Caco-2 (cell line): Measurements from ENCODE around the gene RALGPS2. TPM values are rescaled to one million over a fixed set of nuclear protein-coding genes. Genes with fewer than 3 reads are reported as not detected.

ENCODE experiments used
- BruUV-seq: library from RNA; stranded (reverse); fragments of 400-500 nt; replicated peaks from 2 replicates; lab custom pipeline; 2021; lab: Mats Ljungman, UMichigan
- CTCF ChIA-PET: fragments of 300-600 bp; sonication (Branson Sonifier 250); formaldehyde crosslinking; loops from one replicate; lab custom pipeline; 2022; ENCODE audit warnings: antibody characterized with exemption; lab: Charles Lee
- POLR2A ChIA-PET: fragments of 300-600 bp; sonication (Branson Sonifier 250); formaldehyde crosslinking; loops from one replicate; lab custom pipeline; 2022; ENCODE audit warnings: antibody characterized with exemption; lab: Charles Lee
- DNase-seq, 2 experiments: peaks; one replicate each; pipeline versions ENCODE4 v3.0.0 to v3.0.0-alpha.2; 2020 to 2022
- H3K27me3 ChIP-seq: replicated peaks from 2 replicates; pipeline ENCODE4 v1.6.0; 2011; ENCODE audit warnings: low read length; ENCODE audit not compliant: control insufficient read depth, insufficient read depth
- H3K36me3 ChIP-seq: 2 replicates; pipeline ENCODE4 v1.5.1; 2011; ENCODE audit warnings: low read length; ENCODE audit not compliant: control insufficient read depth, insufficient read depth
- H3K4me1 ChIP-seq: fragments of 250-450 bp; sonication (Bioruptor Pico); 2 replicates; pipeline ENCODE4 v1.5.1; 2020; ENCODE audit warnings: mild to moderate bottlenecking
- H3K4me3 ChIP-seq: 2 replicates; pipeline ENCODE4 v1.5.1; 2011; ENCODE audit warnings: low read depth, mild to moderate bottlenecking, control low read depth, low read length
- H3K9me3 ChIP-seq: fragments of 250-450 bp; sonication (Bioruptor Pico); 2 replicates; pipeline ENCODE4 v1.5.1; 2020; ENCODE audit warnings: mild to moderate bottlenecking, moderate library complexity
- H3K27ac Mint-ChIP-seq: one replicate; pipeline ENCODE4 v1.8.0; 2022; ENCODE audit warnings: mixed read lengths; ENCODE audit not compliant: unreplicated experiment
- H3K27me3 Mint-ChIP-seq: one replicate; pipeline ENCODE4 v1.8.0; 2022; ENCODE audit warnings: mixed read lengths; ENCODE audit not compliant: insufficient read depth, unreplicated experiment
- H3K36me3 Mint-ChIP-seq: one replicate; pipeline ENCODE4 v1.8.0; 2022; ENCODE audit warnings: mild to moderate bottlenecking, mixed read lengths; ENCODE audit not compliant: insufficient read depth, unreplicated experiment
- H3K4me1 Mint-ChIP-seq: one replicate; pipeline ENCODE4 v1.8.0; 2022; ENCODE audit warnings: low read depth, mixed read lengths; ENCODE audit not compliant: unreplicated experiment
- H3K4me3 Mint-ChIP-seq: one replicate; pipeline ENCODE4 v1.8.0; 2022; ENCODE audit warnings: mild to moderate bottlenecking, moderate library complexity, mixed read lengths; ENCODE audit not compliant: unreplicated experiment
- H3K9me3 Mint-ChIP-seq: one replicate; pipeline ENCODE4 v1.8.0; 2022; ENCODE audit warnings: mixed read lengths; ENCODE audit not compliant: unreplicated experiment
- intact Hi-C: fragments of 100-400 bp; cut with micrococcal nuclease; formaldehyde crosslinking; loops from one replicate; pipeline ENCODE4 v1.10.0; 2022; ENCODE audit not compliant: unreplicated experiment
- total RNA-seq: library from RNA; stranded (reverse); gene quantifications from 2 replicates; pipeline ENCODE4 v1.2.3, GENCODE V29; 2022
- TF ChIP-seq, protein P1 (sequence below), 2 experiments: fragments of 200-600 bp in 1 of 2; IDR thresholded peaks; 1 replicate in 1 of 2; 2 replicates in 1 of 2; pipeline versions ENCODE4 v1.5.1 to v1.8.0; 2011 to 2022; ENCODE audit warnings: antibody characterized with exemption in 1 of 2, control low read depth in 1 of 2, inconsistent platforms in 1 of 2, low read depth in 1 of 2, low read length in 1 of 2, mild to moderate bottlenecking in 1 of 2, moderate library complexity in 1 of 2; ENCODE audit not compliant: insufficient read depth in 1 of 2, severe bottlenecking in 1 of 2, unreplicated experiment in 1 of 2

The RALGPS2 gene
- total RNA-seq, 1 experiment from 2014 or later = 26.1 TPM

DNA sequence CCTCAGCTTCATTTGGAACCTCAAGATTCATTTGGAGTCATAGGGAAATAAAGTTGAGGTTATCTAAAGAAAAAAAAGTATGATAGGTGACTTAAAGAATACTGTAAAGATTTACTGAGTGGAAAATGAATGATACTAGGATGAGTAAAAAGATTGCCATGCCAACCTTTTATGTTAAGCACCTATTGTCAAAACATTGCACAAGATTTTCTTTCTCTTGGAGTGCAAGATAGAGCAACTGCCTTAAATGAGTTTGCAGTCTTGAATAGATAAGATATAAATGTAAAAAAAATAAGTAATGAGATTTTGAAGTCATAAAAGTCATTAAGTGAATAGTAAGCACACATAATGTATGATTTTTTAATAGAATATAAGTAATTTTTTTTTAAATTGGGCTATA lies 150.9 kb downstream of the RALGPS2 start:
- Mint-ChIP-seq H3K4me1 (peaks cover 6% of the 10 kb centered on the region), H3K36me3 (no peaks in the 10 kb centered on the region), H3K27ac (no peak overlapping the region), H3K4me3 (no peak overlapping the region), H3K27me3 (no peaks in the 10 kb centered on the region), H3K9me3 (no peaks in the 10 kb centered on the region)
- DNase-seq = no peak
- ChIA-PET CTCF (no interaction called here), POLR2A (no interaction called here)
- BruUV-seq = no TSS peak
- Histone ChIP-seq H3K4me1 (no peaks in the 10 kb centered on the region), H3K36me3 (no peaks in the 10 kb centered on the region), H3K9me3 (no peaks in the 10 kb centered on the region), H3K27me3 (no peaks in the 10 kb centered on the region), H3K4me3 (no peak overlapping the region)
- intact Hi-C loops = loop anchor here (2.0 kb wide), 1 partner anchor 41 kb away; no protein-coding TSS in a partner anchor
- TF ChIP-seq, protein P1, sequence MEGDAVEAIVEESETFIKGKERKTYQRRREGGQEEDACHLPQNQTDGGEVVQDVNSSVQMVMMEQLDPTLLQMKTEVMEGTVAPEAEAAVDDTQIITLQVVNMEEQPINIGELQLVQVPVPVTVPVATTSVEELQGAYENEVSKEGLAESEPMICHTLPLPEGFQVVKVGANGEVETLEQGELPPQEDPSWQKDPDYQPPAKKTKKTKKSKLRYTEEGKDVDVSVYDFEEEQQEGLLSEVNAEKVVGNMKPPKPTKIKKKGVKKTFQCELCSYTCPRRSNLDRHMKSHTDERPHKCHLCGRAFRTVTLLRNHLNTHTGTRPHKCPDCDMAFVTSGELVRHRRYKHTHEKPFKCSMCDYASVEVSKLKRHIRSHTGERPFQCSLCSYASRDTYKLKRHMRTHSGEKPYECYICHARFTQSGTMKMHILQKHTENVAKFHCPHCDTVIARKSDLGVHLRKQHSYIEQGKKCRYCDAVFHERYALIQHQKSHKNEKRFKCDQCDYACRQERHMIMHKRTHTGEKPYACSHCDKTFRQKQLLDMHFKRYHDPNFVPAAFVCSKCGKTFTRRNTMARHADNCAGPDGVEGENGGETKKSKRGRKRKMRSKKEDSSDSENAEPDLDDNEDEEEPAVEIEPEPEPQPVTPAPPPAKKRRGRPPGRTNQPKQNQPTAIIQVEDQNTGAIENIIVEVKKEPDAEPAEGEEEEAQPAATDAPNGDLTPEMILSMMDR (IDR thresholded peaks at IDR 0.05; ENCODE audit: insufficient read depth in 1 of 2, low read depth in 1 of 2, low read length in 1 of 2, severe bottlenecking in 1 of 2, unreplicated experiment in 1 of 2) = no peak

DNA sequence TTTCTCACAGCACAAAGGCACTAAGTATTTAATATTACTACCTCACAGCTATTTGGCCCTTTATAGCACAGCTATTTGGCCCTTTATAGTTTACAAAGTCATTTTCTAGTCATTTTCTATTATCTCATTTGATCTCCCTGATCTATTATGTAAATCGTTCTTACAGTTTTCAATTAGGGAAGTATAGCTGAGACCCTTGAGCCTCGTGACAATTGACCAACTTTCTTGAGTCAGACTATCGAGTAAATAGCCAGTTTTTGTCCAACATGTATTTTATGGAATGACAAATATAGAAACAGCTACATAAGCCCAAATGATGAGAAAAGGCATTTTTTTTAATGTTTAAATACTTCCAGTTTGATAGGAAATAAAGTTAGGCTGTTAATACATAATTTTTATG lies 152.9 kb downstream of the RALGPS2 start:
- H3K36me3 Mint-ChIP-seq = no peaks in the 10 kb centered on the region

DNA sequence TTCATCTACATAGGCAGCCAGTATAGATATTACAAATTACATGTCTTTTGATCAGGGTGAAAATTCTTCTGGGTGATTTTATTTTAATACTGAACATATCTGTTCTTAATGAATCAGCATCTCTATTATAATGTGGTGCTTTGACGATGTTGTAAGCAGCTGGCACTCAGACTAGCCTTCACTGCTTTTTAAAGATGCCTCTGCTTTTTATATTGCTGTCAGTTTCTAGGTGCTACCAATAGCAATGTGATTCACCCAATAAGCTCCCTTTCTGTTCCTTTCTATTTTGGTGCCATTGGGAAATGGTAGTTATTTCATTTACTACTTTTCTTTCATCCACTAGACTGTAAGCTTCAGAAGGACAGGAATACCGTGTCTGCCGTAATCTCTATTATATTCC lies 156.9 kb downstream of the RALGPS2 start:
- Histone ChIP-seq H3K36me3 (peaks cover 1% of the 10 kb centered on the region; the same call in 1 of the 2 replicates), H3K4me3 (no peak overlapping the region), H3K9me3 (no peaks in the 10 kb centered on the region), H3K4me1 (no peaks in the 10 kb centered on the region), H3K27me3 (no peaks in the 10 kb centered on the region)
- ChIA-PET CTCF (interaction anchor here (0.6 kb wide), 1 partner anchor 113 kb away, joined by 3 read pairs; no protein-coding TSS in a partner anchor), POLR2A (no interaction called here)
- Mint-ChIP-seq H3K27me3 (no peaks in the 10 kb centered on the region), H3K36me3 (peaks cover 9% of the 10 kb centered on the region), H3K4me3 (no peak overlapping the region), H3K27ac (no peak overlapping the region), H3K4me1 (no peaks in the 10 kb centered on the region), H3K9me3 (no peaks in the 10 kb centered on the region)
- DNase-seq = no peak
- TF ChIP-seq, protein P1 (IDR thresholded peaks at IDR 0.05; ENCODE audit: insufficient read depth in 1 of 2, low read depth in 1 of 2, low read length in 1 of 2, severe bottlenecking in 1 of 2, unreplicated experiment in 1 of 2) = no peak
- no TSS peak for BruUV-seq
- intact Hi-C loops = loop anchor here (10.0 kb wide), 1 partner anchor 97 kb away; no protein-coding TSS in a partner anchor

More for the DNA sequence above, 152.9 kb downstream of the RALGPS2 start:
- Mint-ChIP-seq H3K4me1 (peaks cover 6% of the 10 kb centered on the region), H3K4me3 (no peak overlapping the region), H3K9me3 (no peaks in the 10 kb centered on the region), H3K27ac (no peak overlapping the region), H3K27me3 (no peaks in the 10 kb centered on the region)
- ChIA-PET CTCF (no interaction called here), POLR2A (no interaction called here)
- Histone ChIP-seq H3K9me3 (no peaks in the 10 kb centered on the region), H3K4me1 (no peaks in the 10 kb centered on the region), H3K27me3 (no peaks in the 10 kb centered on the region), H3K36me3 (no peaks in the 10 kb centered on the region), H3K4me3 (no peak overlapping the region)
- BruUV-seq = no TSS peak
- intact Hi-C loops = loop anchor here (2.0 kb wide), 1 partner anchor 39 kb away; no protein-coding TSS in a partner anchor
- DNase-seq = no peak
- TF ChIP-seq, protein P1 (IDR thresholded peaks at IDR 0.05; ENCODE audit: insufficient read depth in 1 of 2, low read depth in 1 of 2, low read length in 1 of 2, severe bottlenecking in 1 of 2, unreplicated experiment in 1 of 2) = no peak
